Subcutaneous abdominal adipose tissue (tissue), 5 donors: ENCODE results near the gene SLC35G4.

Source experiments
- H3K27ac ChIP-seq: one replicate; pipeline ENCODE4 v1.7.0; 2013; ENCODE audit warnings: low read depth, mild to moderate bottlenecking, inconsistent platforms, low read length, moderate library complexity
- H3K27me3 ChIP-seq, 5 donors: one replicate each; pipeline ENCODE4 v1.7.0; 2013; ENCODE audit warnings: low read length in 5 of 5, inconsistent platforms in 1 of 5; ENCODE audit not compliant: control insufficient read depth in 5 of 5, insufficient read depth in 4 of 5
- H3K36me3 ChIP-seq, 5 donors: one replicate each; pipeline ENCODE4 v1.7.0; 2013; ENCODE audit warnings: low read length in 5 of 5; ENCODE audit not compliant: control insufficient read depth in 5 of 5, insufficient read depth in 5 of 5
- H3K4me1 ChIP-seq, 5 donors: one replicate each; pipeline ENCODE4 v1.7.0; 2013; ENCODE audit warnings: low read length in 5 of 5, mild to moderate bottlenecking in 3 of 5, moderate library complexity in 1 of 5; ENCODE audit not compliant: control insufficient read depth in 5 of 5, insufficient read depth in 5 of 5
- H3K4me3 ChIP-seq, 5 donors: one replicate each; pipeline ENCODE4 v1.7.0; 2013; ENCODE audit warnings: low read length in 5 of 5, low read depth in 1 of 5
- H3K9ac ChIP-seq, 5 donors: one replicate each; pipeline ENCODE4 v1.7.0; 2013; ENCODE audit warnings: low read length in 5 of 5, mild to moderate bottlenecking in 4 of 5, moderate library complexity in 3 of 5
- H3K9me3 ChIP-seq, 5 donors: one replicate each; pipeline ENCODE4 v1.7.0; 2013; ENCODE audit warnings: low read length in 5 of 5; ENCODE audit not compliant: control insufficient read depth in 5 of 5
- donor health status: healthy.
- donor health status: healthy.
- donor health status: healthy.
- donor health status: healthy.
- donor health status: healthy.

The SLC35G4 gene

DNA sequence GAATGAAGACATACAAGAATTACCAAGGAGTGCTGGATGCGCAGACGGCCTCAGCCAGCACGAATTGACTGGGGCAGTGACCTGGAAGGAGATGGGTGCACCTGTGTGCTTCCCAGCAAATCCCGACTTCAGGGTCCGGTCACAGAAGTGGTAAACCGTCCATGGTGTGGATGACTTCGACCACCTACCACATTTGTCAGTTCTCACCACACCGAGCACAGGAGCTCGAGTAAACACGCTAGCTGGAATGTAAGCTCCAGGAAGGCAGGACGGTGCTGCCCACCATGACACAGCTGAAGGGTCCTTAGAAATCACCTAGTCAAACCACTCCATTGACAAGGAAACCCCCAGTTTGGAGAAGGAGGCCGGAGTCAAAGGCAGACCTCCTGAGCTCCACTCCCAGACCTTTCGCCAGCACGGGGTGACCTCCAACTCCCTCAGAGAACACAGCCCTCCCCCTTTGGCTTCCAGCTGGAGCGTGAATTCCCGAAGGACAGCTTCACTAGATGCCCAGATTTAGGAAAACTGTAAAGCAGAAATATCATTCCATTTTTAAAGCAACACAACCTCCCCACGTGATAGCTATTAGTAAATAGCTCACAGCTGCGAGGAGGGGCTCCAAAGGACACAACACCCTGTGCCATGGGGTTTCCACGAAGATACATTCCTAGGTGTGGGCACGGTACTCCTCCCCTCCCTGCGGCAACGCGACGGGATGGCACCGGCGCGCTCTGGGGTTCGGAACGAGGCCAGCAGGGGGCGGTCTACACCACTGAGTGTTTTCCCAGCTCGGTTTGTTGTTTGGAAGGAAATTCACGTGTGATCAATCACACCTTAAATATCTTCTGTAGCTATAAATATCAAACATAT is 45.6 kb downstream of the SLC35G4 start:
- H3K27me3 ChIP-seq, result peaks cover 0 to 8% (median 3%) of the 10 kb centered on the region in 5 donors
- peak overlapping the region in 4 of 5 donors; percentile 18 to 33 (median 26) for H3K4me3 ChIP-seq
- H3K4me1 ChIP-seq, result peaks cover 2 to 10% (median 8%) of the 10 kb centered on the region in 5 donors
- H3K9ac ChIP-seq, result no peak overlapping the region
- peaks cover 0 to 4% (median 2%) of the 10 kb centered on the region in 5 donors for H3K9me3 ChIP-seq
- no peaks in the 10 kb centered on the region for H3K36me3 ChIP-seq
- H3K27ac ChIP-seq, result no peak overlapping the region

- no peak overlapping the region for H3K27ac ChIP-seq
- peaks cover 2 to 10% (median 8%) of the 10 kb centered on the region in 5 donors for H3K4me1 ChIP-seq
- peaks cover 0 to 8% (median 3%) of the 10 kb centered on the region in 5 donors for H3K27me3 ChIP-seq
- H3K36me3 ChIP-seq, result no peaks in the 10 kb centered on the region
- no peaks in the 10 kb centered on the region for H3K9me3 ChIP-seq
- no peak overlapping the region for H3K9ac ChIP-seq
- H3K4me3 ChIP-seq, result peak overlapping the region in 3 of 5 donors; percentile 18 to 23 (median 22)
Measured at GRCh38 chr18:11655606-11655932, 46.2 kb downstream of the SLC35G4 start.

GRCh38 chr18:11657152-11657551 is 47.8 kb downstream of the SLC35G4 start:
- peaks cover 2 to 10% (median 8%) of the 10 kb centered on the region in 5 donors for H3K4me1 ChIP-seq
- no peak overlapping the region for H3K9ac ChIP-seq
- H3K4me3 ChIP-seq, result no peak overlapping the region
- no peak overlapping the region for H3K27ac ChIP-seq
- H3K36me3 ChIP-seq, result no peaks in the 10 kb centered on the region
- peaks cover 0 to 8% (median 6%) of the 10 kb centered on the region in 5 donors for H3K27me3 ChIP-seq
- no peaks in the 10 kb centered on the region for H3K9me3 ChIP-seq

GRCh38 chr18:11657554-11657953 is 48.2 kb downstream of the SLC35G4 start:
- peaks cover 2 to 10% (median 8%) of the 10 kb centered on the region in 5 donors for H3K4me1 ChIP-seq
- H3K9ac ChIP-seq, result no peak overlapping the region
- H3K4me3 ChIP-seq, result no peak overlapping the region
- H3K27ac ChIP-seq, result no peak overlapping the region
- no peaks in the 10 kb centered on the region for H3K9me3 ChIP-seq
- H3K36me3 ChIP-seq, result no peaks in the 10 kb centered on the region
- peaks cover 0 to 8% (median 6%) of the 10 kb centered on the region in 5 donors for H3K27me3 ChIP-seq

- H3K4me3 ChIP-seq, result no peak overlapping the region
- H3K9me3 ChIP-seq, result no peaks in the 10 kb centered on the region
- H3K9ac ChIP-seq, result no peak overlapping the region
- H3K27ac ChIP-seq, result no peak overlapping the region
- peaks cover 0 to 9% (median 6%) of the 10 kb centered on the region in 5 donors for H3K27me3 ChIP-seq
- H3K36me3 ChIP-seq, result no peaks in the 10 kb centered on the region
- H3K4me1 ChIP-seq, result peaks cover 2 to 10% (median 8%) of the 10 kb centered on the region in 5 donors
Measured at GRCh38 chr18:11658019-11658418, 48.6 kb downstream of the SLC35G4 start.

- Histone ChIP-seq H3K9me3 (no peaks in the 10 kb centered on the region), H3K4me1 (peaks cover 2 to 10% (median 8%) of the 10 kb centered on the region in 5 donors), H3K9ac (no peak overlapping the region), H3K36me3 (no peaks in the 10 kb centered on the region), H3K27me3 (peaks cover 5 to 14% (median 9%) of the 10 kb centered on the region in 5 donors), H3K27ac (no peak overlapping the region), H3K4me3 (no peak overlapping the region)
Measured at GRCh38 chr18:11658989-11659388, 49.6 kb downstream of the SLC35G4 start.
